Ishikawa (cell line): ENCODE results near the gene NRXN3.

Experiments
- CEBPB ChIP-seq: IDR thresholded peaks from 2 replicates; pipeline ENCODE4 v1.6.1; 2012
- CREB1 ChIP-seq: IDR thresholded peaks from 2 replicates; pipeline ENCODE4 v1.6.1; 2012; ENCODE audit warnings: low read depth
- EGR1 ChIP-seq: IDR thresholded peaks from 2 replicates; pipeline ENCODE4 v1.6.1; 2012
- EP300 ChIP-seq: IDR thresholded peaks from 2 replicates; pipeline ENCODE4 v1.6.1; 2012; ENCODE audit warnings: borderline replicate concordance
- FOXM1 ChIP-seq: IDR thresholded peaks from 2 replicates; pipeline ENCODE4 v1.6.1; 2012; ENCODE audit warnings: low read depth, borderline replicate concordance
- MAX ChIP-seq: IDR thresholded peaks from 2 replicates; pipeline ENCODE4 v1.6.1; 2012
- NFIC ChIP-seq: IDR thresholded peaks from 2 replicates; pipeline ENCODE4 v1.6.1; 2012
- RAD21 ChIP-seq: IDR thresholded peaks from 2 replicates; pipeline ENCODE4 v1.6.1; 2012; ENCODE audit warnings: low read depth
- REST ChIP-seq: IDR thresholded peaks from 2 replicates; pipeline ENCODE4 v1.6.1; 2012; ENCODE audit warnings: low read depth, mild to moderate bottlenecking
- TAF1 ChIP-seq: IDR thresholded peaks from 2 replicates; pipeline ENCODE4 v1.6.1; 2012; ENCODE audit warnings: low read depth, mild to moderate bottlenecking
- USF1 ChIP-seq: IDR thresholded peaks from 2 replicates; pipeline ENCODE4 v1.6.1; 2012
- YY1 ChIP-seq: IDR thresholded peaks from 2 replicates; pipeline ENCODE4 v1.6.1; 2012; ENCODE audit warnings: low read depth
- ZBTB7A ChIP-seq: IDR thresholded peaks from 2 replicates; pipeline ENCODE4 v1.6.1; 2012; ENCODE audit warnings: low read depth

GRCh38 chr14:79016828-79017505 is 846.8 kb downstream of the NRXN3 start:
- TF ChIP-seq REST (no peak), NFIC (no peak), CREB1 (no peak), EP300 (no peak), CEBPB (no peak), TAF1 (no peak), YY1 (no peak), ZBTB7A (no peak), RAD21 (no peak), USF1 (no peak), EGR1 (no peak), MAX (no peak), FOXM1 (no peak)
